HG03342 (cell line): Measurements from ENCODE around the gene RFNG.

Source experiments
- ATAC-seq: cut with Tn5 transposase; IDR thresholded peaks from one replicate; pipeline ENCODE4 v1.9.1; 2021; ENCODE audit warnings: mild to moderate bottlenecking, moderate library complexity; ENCODE audit not compliant: unreplicated experiment

The RFNG gene

GRCh38 chr17:82089723-82090548 lies 38.3 kb upstream of the RFNG start:
- ATAC-seq: no peak

- no peak for ATAC-seq
These were observed 37.5 kb upstream of the RFNG start for GRCh38 chr17:82088838-82089722.

GRCh38 chr17:82087961-82088837 lies 36.6 kb upstream of the RFNG start:
- ATAC-seq: no peak

GRCh38 chr17:82086941-82087906 lies 35.6 kb upstream of the RFNG start:
- ATAC-seq: no peak

- ATAC-seq: no peak
These were observed 34.5 kb upstream of the RFNG start for GRCh38 chr17:82085931-82086764.

GRCh38 chr17:82085031-82085861 lies 33.6 kb upstream of the RFNG start:
- no peak for ATAC-seq

GRCh38 chr17:82084373-82085030 lies 32.9 kb upstream of the RFNG start:
- no peak for ATAC-seq

- no peak for ATAC-seq
These were observed 32.1 kb upstream of the RFNG start for GRCh38 chr17:82083533-82084359.

- ATAC-seq: no peak
These were observed 31.4 kb upstream of the RFNG start for GRCh38 chr17:82083009-82083408.

GRCh38 chr17:82082456-82082855 lies 30.8 kb upstream of the RFNG start:
- ATAC-seq: no peak

- ATAC-seq: no peak
These were observed 30.4 kb upstream of the RFNG start for GRCh38 chr17:82081966-82082365.

GRCh38 chr17:82081546-82081945 lies 29.9 kb upstream of the RFNG start:
- ATAC-seq: no peak

GRCh38 chr17:82080789-82081464 lies 29.3 kb upstream of the RFNG start:
- no peak for ATAC-seq

- ATAC-seq: no peak
These were observed 28.6 kb upstream of the RFNG start for GRCh38 chr17:82080048-82080788.

- no peak for ATAC-seq
These were observed 27.5 kb upstream of the RFNG start for GRCh38 chr17:82079001-82079677.
